Stomach smooth muscle (tissue), 2 donors: ENCODE measurements around the gene DNAJB12.
A peak's percentile ranks its signal among the peaks of the same experiment; 100 is the strongest.
"Not testable (repeated sequence)": the region's sequence is repeated elsewhere in the genome, so short reads cannot be mapped to it uniquely, and the experiment has no call there.

Experiments used
- H3K27ac ChIP-seq: one replicate; pipeline ENCODE4 v1.7.0; 2013; ENCODE audit warnings: mild to moderate bottlenecking, low read length, inconsistent platforms
- H3K27me3 ChIP-seq, 2 donors: one replicate each; pipeline ENCODE4 v1.7.0; 2013; ENCODE audit warnings: low read length in 2 of 2; ENCODE audit not compliant: insufficient read depth in 2 of 2, control insufficient read depth in 1 of 2
- H3K36me3 ChIP-seq, 2 donors: one replicate each; pipeline ENCODE4 v1.7.0; 2013; ENCODE audit warnings: low read length in 2 of 2; ENCODE audit not compliant: control insufficient read depth in 2 of 2, insufficient read depth in 2 of 2
- H3K4me1 ChIP-seq: one replicate; pipeline ENCODE4 v1.7.0; 2013; ENCODE audit warnings: low read length; ENCODE audit not compliant: control insufficient read depth, insufficient read depth
- H3K4me3 ChIP-seq, 2 donors: one replicate each; pipeline ENCODE4 v1.7.0; 2013; ENCODE audit warnings: low read length in 2 of 2
- H3K9ac ChIP-seq, 2 donors: one replicate each; pipeline ENCODE4 v1.7.0; 2013; ENCODE audit warnings: low read length in 2 of 2, mild to moderate bottlenecking in 1 of 2
- H3K9me3 ChIP-seq, 2 donors: one replicate each; pipeline ENCODE4 v1.7.0; 2013; ENCODE audit warnings: low read length in 2 of 2; ENCODE audit not compliant: control insufficient read depth in 2 of 2
- donor health status: healthy.
- donor health status: Pancreatic carcinoma.

Gene DNAJB12

DNA sequence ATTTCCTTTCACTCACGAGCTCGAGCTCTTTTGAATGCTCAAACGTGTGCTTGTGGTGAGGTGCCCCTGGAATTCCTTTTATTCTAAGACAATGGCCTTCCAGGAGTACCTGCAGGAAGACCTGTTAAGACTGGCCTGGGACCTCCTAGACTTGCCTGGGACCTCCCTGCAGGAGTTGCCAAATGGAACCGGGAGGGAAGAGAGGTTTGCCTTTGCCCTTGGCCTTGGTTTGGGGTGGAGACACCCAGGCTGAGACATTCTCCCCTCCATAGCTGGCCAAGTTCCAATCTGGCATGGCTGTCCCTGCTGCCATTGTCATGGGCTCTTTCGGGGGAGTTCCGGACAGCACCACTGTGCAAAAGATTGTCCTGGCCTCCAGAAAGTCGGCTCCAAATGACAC, 39.7 kb downstream of the DNAJB12 start:
- H3K4me3 ChIP-seq, result peak overlapping the region in 1 of 2 donors; percentile 12
- peak overlapping the region; percentile 37 for H3K27ac ChIP-seq
- H3K9ac ChIP-seq, result no peak overlapping the region
- H3K27me3 ChIP-seq, result no peaks in the 10 kb centered on the region
- peaks cover 40% of the 10 kb centered on the region for H3K4me1 ChIP-seq
- no peaks in the 10 kb centered on the region for H3K9me3 ChIP-seq
- H3K36me3 ChIP-seq, result no peaks in the 10 kb centered on the region

DNA sequence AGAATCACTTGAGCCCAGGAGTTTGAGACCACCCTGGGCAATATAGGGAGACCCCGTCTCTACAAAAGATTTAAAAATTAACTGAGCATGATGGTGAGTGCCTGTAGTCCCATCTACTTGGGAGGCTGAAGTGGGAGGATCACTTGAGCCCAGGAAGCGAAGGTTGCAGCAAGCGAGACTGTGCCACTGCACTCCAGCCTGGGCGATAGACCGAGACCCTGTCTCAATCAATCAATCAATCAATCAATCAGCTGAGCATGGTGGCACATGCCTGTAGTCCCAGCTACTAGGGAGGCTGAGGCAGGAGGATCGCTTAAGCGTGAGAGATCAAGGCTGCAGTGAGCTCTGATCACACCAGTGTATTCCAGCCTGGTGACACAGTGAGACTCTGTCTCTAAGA, 40.5 kb downstream of the DNAJB12 start:
- Histone ChIP-seq H3K27ac (no peak overlapping the region), H3K36me3 (no peaks in the 10 kb centered on the region)

DNA sequence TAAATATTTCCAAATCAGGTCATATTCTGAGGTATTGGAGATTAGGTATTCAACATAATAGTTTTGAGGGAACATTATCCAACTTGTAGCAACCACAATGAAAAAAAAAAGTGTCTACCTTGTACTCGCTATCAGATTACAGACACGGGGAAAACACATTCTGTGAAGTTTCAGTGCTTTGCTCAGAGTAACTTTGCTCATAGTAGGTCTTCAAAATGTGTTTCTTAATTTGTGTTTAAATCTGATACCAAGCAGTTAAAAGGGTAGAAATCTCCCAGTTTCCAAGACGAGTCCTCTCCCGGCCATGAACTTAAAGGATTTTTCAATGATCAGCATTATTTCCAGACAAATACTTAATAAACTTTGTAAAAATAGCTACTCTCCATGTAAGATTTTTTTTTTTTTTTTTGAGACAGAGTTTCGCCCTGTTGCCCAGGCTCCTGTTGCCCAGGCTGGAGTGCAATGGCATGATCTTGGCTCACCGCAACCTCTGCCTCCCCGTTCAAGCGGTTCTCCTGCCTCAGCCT, 41.8 kb downstream of the DNAJB12 start:
- no peak overlapping the region for H3K9ac ChIP-seq
- peaks cover 44% of the 10 kb centered on the region for H3K4me1 ChIP-seq
- H3K27ac ChIP-seq, result no peak overlapping the region
- H3K9me3 ChIP-seq, result no peaks in the 10 kb centered on the region
- H3K36me3 ChIP-seq, result no peaks in the 10 kb centered on the region
- no peak overlapping the region for H3K4me3 ChIP-seq
- H3K27me3 ChIP-seq, result no peaks in the 10 kb centered on the region

More for the DNA sequence above, 40.5 kb downstream of the DNAJB12 start:
- Histone ChIP-seq H3K4me3 (no peak overlapping the region), H3K4me1 (peaks cover 41% of the 10 kb centered on the region), H3K27me3 (no peaks in the 10 kb centered on the region), H3K9me3 (no peaks in the 10 kb centered on the region), H3K9ac (no peak overlapping the region)

DNA sequence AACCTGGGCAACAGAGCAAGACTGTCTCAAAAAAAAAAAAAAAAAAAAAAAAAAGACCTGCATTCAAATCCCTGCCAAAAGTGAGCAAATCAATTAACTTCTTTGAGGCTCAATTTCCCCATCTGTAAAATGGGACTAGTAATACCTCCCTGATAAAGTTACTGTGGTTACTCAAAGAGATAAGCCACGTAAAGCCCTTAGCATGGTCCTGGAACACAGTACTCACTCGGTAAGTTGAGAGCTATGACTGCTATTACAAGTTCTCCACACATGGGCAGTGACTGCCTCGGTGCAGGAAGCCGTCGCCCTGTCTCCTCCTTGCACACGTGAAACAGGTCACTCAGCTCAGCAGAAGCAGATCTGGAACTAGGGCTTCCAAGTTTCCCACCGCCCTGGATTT, 43.1 kb downstream of the DNAJB12 start:
- Histone ChIP-seq H3K27ac (no peak overlapping the region), H3K27me3 (no peaks in the 10 kb centered on the region), H3K4me3 (no peak overlapping the region), H3K4me1 (peaks cover 38% of the 10 kb centered on the region), H3K9me3 (no peaks in the 10 kb centered on the region), H3K36me3 (no peaks in the 10 kb centered on the region), H3K9ac (no peak overlapping the region)

DNA sequence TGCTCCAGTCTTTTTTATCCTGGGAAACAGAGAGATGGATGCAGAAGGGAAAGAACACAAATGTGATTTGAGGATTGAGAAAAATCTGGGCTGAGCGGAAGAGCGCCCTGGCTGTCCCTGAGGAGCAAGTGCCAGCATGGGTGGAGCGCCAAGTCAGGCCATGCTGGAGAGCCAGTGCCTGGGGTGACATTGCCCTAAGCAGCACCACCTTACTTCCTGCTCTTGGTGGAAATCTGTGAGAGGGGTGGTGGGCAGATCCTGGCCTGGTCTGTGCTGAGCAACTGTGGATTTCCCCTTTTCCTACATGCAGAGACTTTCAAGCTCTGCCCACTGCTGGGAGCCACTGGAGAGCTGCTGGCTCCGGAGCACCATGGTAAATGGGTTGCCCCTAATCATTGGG, 44.1 kb downstream of the DNAJB12 start:
- Histone ChIP-seq H3K9me3 (no peaks in the 10 kb centered on the region), H3K4me1 (peaks cover 28% of the 10 kb centered on the region), H3K4me3 (no peak overlapping the region), H3K27ac (no peak overlapping the region), H3K36me3 (no peaks in the 10 kb centered on the region), H3K9ac (peak overlapping the region in 1 of 2 donors; percentile 21), H3K27me3 (no peaks in the 10 kb centered on the region)

DNA sequence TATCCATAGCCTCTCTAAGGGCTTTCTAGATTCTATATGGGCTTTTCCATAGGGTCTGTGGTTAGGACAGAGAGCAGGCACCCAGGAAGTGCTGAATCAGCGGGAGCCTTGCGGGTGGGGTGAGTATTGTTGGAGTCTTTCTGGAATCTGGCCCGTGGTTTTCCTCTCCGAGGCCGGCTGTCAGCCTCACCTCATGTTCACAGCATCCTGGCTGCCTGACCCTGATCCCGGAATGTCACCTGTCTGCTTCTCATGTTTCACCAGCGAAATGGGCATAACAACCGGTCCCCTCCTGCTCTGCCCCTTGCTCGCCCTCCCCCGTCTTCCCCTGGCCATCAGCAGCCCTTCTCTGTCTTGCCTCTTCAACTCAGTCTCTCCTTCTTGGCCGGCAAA, 44.5 kb downstream of the DNAJB12 start:
- no peak overlapping the region for H3K9ac ChIP-seq
- H3K27ac ChIP-seq, result no peak overlapping the region
- no peaks in the 10 kb centered on the region for H3K27me3 ChIP-seq
- no peaks in the 10 kb centered on the region for H3K36me3 ChIP-seq
- H3K4me3 ChIP-seq, result no peak overlapping the region
- peaks cover 24% of the 10 kb centered on the region for H3K4me1 ChIP-seq
- H3K9me3 ChIP-seq, result no peaks in the 10 kb centered on the region

DNA sequence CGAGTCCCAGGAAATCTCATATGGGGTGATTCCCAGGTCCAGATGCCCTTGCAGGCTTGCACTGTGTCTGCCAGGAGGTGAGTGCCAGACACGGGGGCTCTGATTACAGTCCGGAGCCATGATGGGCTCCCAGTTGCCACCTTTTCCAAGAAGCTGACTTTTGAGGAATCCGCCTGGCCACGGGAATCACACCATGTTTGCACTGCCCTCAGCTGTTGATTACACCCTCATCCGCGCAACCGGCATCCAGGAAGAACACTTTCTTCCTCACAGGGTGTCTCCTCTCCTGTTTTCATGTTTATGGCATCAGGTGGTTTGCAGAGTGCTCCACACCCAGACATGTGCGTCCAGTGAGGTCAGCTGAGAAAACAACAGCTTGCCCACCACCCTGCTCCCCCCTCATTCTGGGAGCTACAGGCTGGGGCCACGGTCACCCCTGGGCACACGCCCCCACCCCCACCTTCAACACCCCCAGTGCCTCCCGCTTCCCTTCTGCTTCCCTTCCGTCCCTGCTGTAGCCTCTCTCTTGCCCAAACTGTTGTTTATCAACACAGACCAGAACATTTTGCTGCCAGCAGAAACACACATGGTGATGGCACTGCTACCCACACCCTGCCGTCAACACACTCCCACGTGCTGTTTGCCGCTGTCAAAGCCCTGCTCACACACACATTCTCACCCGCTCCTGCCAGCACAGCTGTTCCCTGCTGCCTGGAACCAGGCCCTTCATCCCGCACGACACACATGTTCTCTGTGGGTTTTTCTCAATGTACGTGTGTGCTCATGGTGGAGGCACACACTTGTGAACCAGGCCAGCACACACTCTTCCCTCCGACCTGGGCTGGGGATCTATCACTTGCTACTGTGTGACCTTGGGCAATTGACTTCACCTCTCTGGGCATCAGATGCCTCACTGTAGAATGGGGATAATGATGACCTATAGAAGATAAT, 45.2 kb downstream of the DNAJB12 start:
- Histone ChIP-seq H3K36me3 (no peaks in the 10 kb centered on the region), H3K9me3 (no peaks in the 10 kb centered on the region), H3K9ac (no peak overlapping the region), H3K27me3 (no peaks in the 10 kb centered on the region), H3K27ac (no peak overlapping the region), H3K4me1 (peaks cover 19% of the 10 kb centered on the region), H3K4me3 (no peak overlapping the region)

DNA sequence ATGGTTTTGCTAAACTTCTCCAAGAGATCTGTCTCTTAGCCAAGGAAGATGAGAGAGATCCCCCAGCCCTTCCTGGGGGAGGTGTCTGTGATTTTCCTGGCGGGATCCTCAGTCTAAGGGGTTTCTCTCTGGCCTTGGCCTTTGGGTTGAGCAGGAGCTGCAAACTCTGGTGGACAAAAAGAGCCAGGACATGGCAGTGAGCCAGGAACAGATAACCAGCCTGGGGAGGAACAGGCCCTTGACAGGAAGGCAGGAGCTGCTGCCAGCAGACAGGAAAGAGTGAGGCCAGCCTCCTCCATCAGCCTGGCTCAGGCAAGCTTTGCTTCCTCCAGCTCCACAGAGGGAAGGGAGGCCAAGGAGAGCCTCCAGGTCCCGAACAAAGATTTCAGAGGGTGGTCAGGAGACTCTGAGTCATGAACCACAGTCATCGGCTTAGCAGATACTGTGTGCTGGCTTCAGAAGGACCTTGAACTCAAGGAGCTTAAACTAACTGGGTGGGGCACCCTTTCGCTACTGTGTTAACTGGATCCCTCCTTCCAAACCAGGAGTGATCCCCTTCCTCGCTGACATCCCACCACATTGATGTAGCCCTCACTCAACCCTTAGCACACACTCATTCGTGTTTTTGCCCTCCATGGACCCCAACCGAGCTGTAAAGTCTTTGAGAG, 46.3 kb downstream of the DNAJB12 start:
- Histone ChIP-seq H3K27ac (no peak overlapping the region), H3K9me3 (no peaks in the 10 kb centered on the region), H3K4me3 (no peak overlapping the region), H3K4me1 (peaks cover 19% of the 10 kb centered on the region), H3K36me3 (no peaks in the 10 kb centered on the region), H3K9ac (no peak overlapping the region), H3K27me3 (no peaks in the 10 kb centered on the region)

DNA sequence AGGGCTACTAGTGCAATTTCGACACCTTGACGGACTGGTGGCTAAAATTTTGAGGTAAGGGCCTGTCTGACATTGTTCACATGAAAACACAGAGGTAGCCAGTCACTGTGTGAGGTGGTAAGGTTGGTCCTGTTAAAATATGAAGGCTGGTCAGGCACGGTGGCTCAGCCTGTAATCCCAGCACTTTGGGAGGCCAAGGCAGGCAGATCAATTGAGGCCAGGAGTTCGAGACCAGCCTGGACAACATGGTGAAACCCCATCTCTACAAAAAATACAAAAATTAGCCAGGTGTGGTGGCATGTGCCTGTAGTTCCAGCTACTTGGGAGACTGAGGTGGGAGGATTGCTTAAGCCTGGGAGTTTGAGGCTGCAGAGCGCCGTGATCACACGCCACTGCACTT, 47.0 kb downstream of the DNAJB12 start:
- H3K27me3 ChIP-seq, H3K9ac ChIP-seq, H3K36me3 ChIP-seq, H3K27ac ChIP-seq, H3K4me3 ChIP-seq, H3K9me3 ChIP-seq: not testable (repeated sequence)
- H3K4me1 ChIP-seq, result peaks cover 19% of the 10 kb centered on the region

DNA sequence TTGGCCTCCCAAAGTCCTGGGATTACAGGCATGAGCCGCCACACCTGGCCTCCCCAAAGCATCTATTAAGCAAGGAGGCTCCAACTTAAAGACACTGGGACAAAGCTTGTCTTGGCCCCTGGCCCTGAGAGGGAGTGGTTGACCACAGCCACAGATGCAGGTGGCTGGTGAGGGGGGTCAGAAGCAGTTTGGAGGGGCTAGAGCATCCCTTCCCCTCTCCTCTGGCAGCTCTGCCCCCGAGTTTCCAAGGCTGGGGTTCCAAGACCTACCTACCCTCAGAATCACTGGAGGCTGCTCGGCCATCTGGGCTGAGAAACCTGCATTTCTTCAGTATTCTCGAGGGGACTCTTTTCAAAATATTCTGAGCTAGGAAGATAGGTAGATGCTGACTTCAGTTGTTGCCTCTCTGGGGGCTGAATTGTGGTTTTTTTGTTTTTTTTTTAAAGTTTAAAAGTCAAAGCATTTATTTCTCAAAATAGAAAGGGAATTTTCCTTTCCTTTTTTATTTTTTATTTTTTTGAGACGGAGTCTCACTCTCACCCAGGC, 48.4 kb downstream of the DNAJB12 start:
- Histone ChIP-seq H3K4me1 (peaks cover 19% of the 10 kb centered on the region), H3K4me3 (no peak overlapping the region), H3K27me3 (no peaks in the 10 kb centered on the region), H3K27ac (no peak overlapping the region), H3K36me3 (no peaks in the 10 kb centered on the region), H3K9me3 (no peaks in the 10 kb centered on the region), H3K9ac (no peak overlapping the region)
